ENCODE data around the gene HAUS6.
"Not testable (repeated sequence)": the region's sequence is repeated elsewhere in the genome, so short reads cannot be mapped to it uniquely, and the experiment has no call there.

HAUS6 gene

DNA sequence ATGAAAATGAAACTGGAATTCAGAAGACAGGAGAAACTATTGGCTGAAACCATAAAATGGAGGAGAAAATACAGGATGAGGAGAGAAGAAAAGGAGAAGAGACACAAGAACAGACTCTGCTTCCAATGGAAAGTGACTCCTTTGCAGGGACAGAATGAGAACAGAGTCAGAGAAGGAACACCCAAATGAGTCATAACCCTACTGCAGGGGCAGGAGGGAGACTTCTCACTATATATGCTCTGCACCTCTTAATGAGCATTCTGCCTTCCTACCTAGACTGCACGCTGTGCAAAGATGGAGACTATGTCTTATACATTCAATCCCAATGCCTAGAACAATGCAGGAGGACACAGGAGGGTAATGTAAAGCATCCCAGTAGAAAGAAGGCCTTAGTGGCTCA is 71.8 kb downstream of the HAUS6 start:
- no peak for DNase-seq

GRCh38 chr9:19028835-19029451 is 73.8 kb downstream of the HAUS6 start:
- peak; percentile 18 to 34 for DNase-seq

- no peak for DNase-seq
Measured at GRCh38 chr9:19027825-19028224, 74.9 kb downstream of the HAUS6 start.

GRCh38 chr9:19026375-19026774 is 76.3 kb downstream of the HAUS6 start:
- DNase-seq: no peak

DNA sequence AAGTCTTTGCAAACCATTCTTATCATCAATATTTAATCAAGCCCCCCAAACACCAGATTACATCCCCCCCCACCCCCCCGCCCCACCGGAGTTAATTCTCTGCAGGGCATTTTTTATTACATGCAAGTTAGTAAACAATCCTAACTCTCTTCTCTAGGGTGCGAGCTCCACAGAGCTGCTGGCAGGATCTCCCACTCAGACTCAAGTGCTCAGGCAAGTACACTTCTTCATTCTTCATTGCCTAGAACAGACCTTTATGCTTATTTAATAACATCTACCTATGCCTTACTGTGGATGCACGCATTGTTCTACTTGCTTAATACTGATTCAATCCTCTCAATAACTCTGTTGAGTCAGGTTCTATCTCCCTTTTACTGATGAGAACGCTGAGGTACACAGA is 79.6 kb downstream of the HAUS6 start:
- no peak for DNase-seq

- no peak for DNase-seq
Measured at GRCh38 chr9:19022206-19022605, 80.5 kb downstream of the HAUS6 start.

- not testable (repeated sequence) for DNase-seq
Measured at GRCh38 chr9:19021649-19022048, 81.1 kb downstream of the HAUS6 start.

- DNase-seq: no peak
Measured at GRCh38 chr9:19020886-19021455, 81.7 kb downstream of the HAUS6 start.

GRCh38 chr9:19018201-19018600 is 84.5 kb downstream of the HAUS6 start:
- DNase-seq: no peak

DNA sequence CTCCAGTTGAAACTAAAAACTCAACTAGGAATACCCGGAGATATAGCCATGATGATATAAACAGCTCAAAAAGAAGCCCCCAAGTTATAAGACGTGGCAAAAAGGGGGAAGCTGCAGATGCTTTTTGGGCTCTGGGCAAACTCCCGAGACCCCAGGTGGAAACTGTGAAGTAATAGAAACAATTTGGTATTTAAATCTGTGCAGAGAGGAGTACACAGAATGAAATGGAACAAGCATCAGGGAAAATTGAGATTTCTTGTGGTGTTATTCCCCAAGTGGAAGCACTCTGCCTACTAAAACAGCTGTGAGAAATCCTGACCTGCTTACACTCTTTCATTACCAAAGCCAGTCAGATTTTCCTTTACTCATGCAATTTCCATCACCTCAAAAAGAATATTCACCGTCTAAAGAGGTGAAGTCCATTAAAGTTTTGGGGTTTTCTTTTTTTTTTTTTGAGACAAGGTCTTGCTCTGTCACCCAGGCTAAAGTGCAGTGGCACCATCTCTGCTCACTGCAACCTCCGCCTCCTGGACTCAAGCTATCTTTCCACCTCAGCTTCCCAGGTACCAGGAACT is 93.2 kb downstream of the HAUS6 start:
- no peak for DNase-seq
